PC-9 (cell line): ENCODE data around the gene CFAP46.

ENCODE experiments used
- CTCF ChIP-seq: fragments of 200-600 bp; sonication (generic); conservative IDR thresholded peaks from 2 replicates; pipeline ENCODE4 v1.6.1; 2017; ENCODE audit warnings: mixed run types, antibody characterized with exemption, mild to moderate bottlenecking, moderate library complexity
- EZH2 ChIP-seq: fragments of 200-600 bp; sonication (generic); IDR thresholded peaks from 2 replicates; pipeline ENCODE4 v1.8.0; 2017; ENCODE audit warnings: antibody characterized with exemption, low read depth

- TF ChIP-seq CTCF = no peak
- TF ChIP-seq EZH2 = no peak
Observed at GRCh38 chr10:132971448-132972148, 29.2 kb upstream of the CFAP46 start.
